Left lung (tissue), 10 donors: ENCODE data around the gene MBD3. TPM values are rescaled to one million over a fixed set of nuclear protein-coding genes. Genes with fewer than 3 reads are reported as not detected.
A peak's percentile ranks its signal among the peaks of the same experiment; 100 is the strongest.

Source experiments
- ATAC-seq: fragments of 200-7000 bp; cut with Tn5 transposase; one replicate; pipeline ENCODE4 v1.9.1; 2020; ENCODE audit warnings: moderate library complexity
- DNase-seq, 4 donors: peaks; one replicate each; pipeline ENCODE4 v3.0.0-alpha.2; 2013 to 2020
- H3K27ac ChIP-seq, 2 donors: fragments of 200-600 bp; sonication (generic) in 1 of 2; one replicate each; pipeline versions ENCODE4 v1.5.0 to v1.8.0; 2020 to 2021
- H3K27me3 ChIP-seq, 2 donors: fragments of 200-600 bp; sonication (generic) in 1 of 2; one replicate each; pipeline versions ENCODE4 v1.5.0 to v1.8.0; 2020 to 2021
- H3K36me3 ChIP-seq, 2 donors: fragments of 200-600 bp; sonication (generic) in 1 of 2; one replicate each; pipeline versions ENCODE4 v1.5.0 to v1.8.0; 2020 to 2021
- H3K4me1 ChIP-seq, 2 donors: fragments of 200-600 bp; one replicate each; pipeline ENCODE4 v1.8.0; 2021
- H3K4me3 ChIP-seq, 2 donors: fragments of 200-600 bp; sonication (generic) in 1 of 2; one replicate each; pipeline versions ENCODE4 v1.5.0 to v1.8.0; 2020 to 2021; ENCODE audit warnings: mild to moderate bottlenecking in 1 of 2
- H3K9me3 ChIP-seq, 2 donors: fragments of 200-600 bp; sonication (generic) in 1 of 2; one replicate each; pipeline versions ENCODE4 v1.5.0 to v1.8.0; 2020 to 2021
- CTCF ChIP-seq, 2 donors: fragments of 200-600 bp; sonication (generic) in 1 of 2; IDR thresholded peaks; one replicate each; pipeline versions ENCODE4 v1.5.0 to v1.8.0; 2021; ENCODE audit warnings: antibody characterized with exemption in 2 of 2
- intact Hi-C, 2 donors: fragments of 100-400 bp; cut with DNase I; formaldehyde crosslinking; loops; one replicate each; pipeline versions ENCODE4 v1.11.2 to v1.14.2; 2022
- polyA plus RNA-seq, 6 donors: library from polyadenylated mRNA; unstranded; fragments of 120-200 nt; gene quantifications; one replicate each; pipeline ENCODE4 v1.2.1, GENCODE V29; 2013; ENCODE audit not compliant: insufficient read length in 6 of 6
- total RNA-seq, 2 donors: library from RNA; stranded (reverse); fragmentation: NEBNext Ultra II Directional; extraction: Animal tissue kit (Norgen Biotek cat#: 25700); gene quantifications; one replicate each; pipeline ENCODE4 v1.2.1, GENCODE V29; 2021
- donor health status: DM: no; HTN: yes; CAD: no.
- donor health status: DM: no; HTN: no; CAD: no.

MBD3 gene
- total and polyA plus RNA-seq, 8 donors = 40.4 to 91.9 (median 59.0) TPM

- intact Hi-C loops = no loop called here
- H3K9me3 ChIP-seq = no peaks in the 10 kb centered on the region
- H3K27me3 ChIP-seq = peaks cover 0 to 33% of the 10 kb centered on the region in 2 donors
- H3K27ac ChIP-seq = peak overlapping the region; percentile 74 to 87
- peak overlapping the region; percentile 58 to 64 for H3K4me3 ChIP-seq
- H3K4me1 ChIP-seq = peaks cover 7 to 23% of the 10 kb centered on the region in 2 donors
- ATAC-seq (no peak), DNase-seq (no peak)
- TF ChIP-seq CTCF (IDR thresholded peaks at IDR 0.05) = no peak
- H3K36me3 ChIP-seq = no peaks in the 10 kb centered on the region
Measured at GRCh38 chr19:1567116-1567847, 25.4 kb downstream of the MBD3 start.

- H3K36me3 ChIP-seq = no peaks in the 10 kb centered on the region
- intact Hi-C loops = no loop called here
- DNase-seq = peak; percentile 76 to 93 (median 86)
- peak overlapping the region; percentile 58 to 64 for H3K4me3 ChIP-seq
- peaks cover 0 to 33% of the 10 kb centered on the region in 2 donors for H3K27me3 ChIP-seq
- ATAC-seq = peak; percentile 91
- H3K27ac ChIP-seq = peak overlapping the region; percentile 74 to 87
- H3K4me1 ChIP-seq = peaks cover 7 to 23% of the 10 kb centered on the region in 2 donors
- no peaks in the 10 kb centered on the region for H3K9me3 ChIP-seq
- no peak for TF ChIP-seq CTCF (IDR thresholded peaks at IDR 0.05)
Measured at GRCh38 chr19:1566392-1567115, 26.1 kb downstream of the MBD3 start.

- peaks cover 0 to 19% of the 10 kb centered on the region in 2 donors for H3K27me3 ChIP-seq
- no peak for ATAC-seq
- no peak for DNase-seq
- H3K4me1 ChIP-seq = peaks cover 3 to 19% of the 10 kb centered on the region in 2 donors
- no peaks in the 10 kb centered on the region for H3K9me3 ChIP-seq
- H3K27ac ChIP-seq = no peak overlapping the region
- H3K36me3 ChIP-seq = no peaks in the 10 kb centered on the region
- H3K4me3 ChIP-seq = no peak overlapping the region
- intact Hi-C loops = no loop called here
- TF ChIP-seq CTCF (IDR thresholded peaks at IDR 0.05) = no peak
Measured at GRCh38 chr19:1563251-1563650, 29.4 kb downstream of the MBD3 start.

- Histone ChIP-seq H3K4me1 (peaks cover 3 to 7% of the 10 kb centered on the region in 2 donors), H3K27ac (no peak overlapping the region), H3K4me3 (no peak overlapping the region), H3K9me3 (no peaks in the 10 kb centered on the region), H3K27me3 (peaks cover 0 to 7% of the 10 kb centered on the region in 2 donors), H3K36me3 (peaks cover 0 to 5% of the 10 kb centered on the region in 2 donors)
- TF ChIP-seq CTCF (IDR thresholded peaks at IDR 0.05) = no peak
- DNase-seq (no peak), ATAC-seq (no peak)
- intact Hi-C loops = no loop called here
Measured at GRCh38 chr19:1561236-1561842, 31.3 kb downstream of the MBD3 start.
